Testis (tissue), 3 donors: ENCODE data around the gene DUS1L. TPM values are rescaled to one million over a fixed set of nuclear protein-coding genes. Genes with fewer than 3 reads are reported as not detected.

Experiments
- DNase-seq: peaks from one replicate; pipeline ENCODE4 v3.0.0-alpha.2; 2019
- H3K27ac ChIP-seq, 2 donors: fragments of 200-600 bp; sonication (generic); one replicate each; pipeline ENCODE4 v1.5.1; 2019
- H3K27me3 ChIP-seq: fragments of 200-600 bp; sonication (generic); one replicate; pipeline ENCODE4 v1.5.1; 2019
- H3K36me3 ChIP-seq: fragments of 200-600 bp; sonication (generic); one replicate; pipeline ENCODE4 v1.5.1; 2017; ENCODE audit warnings: low read depth; ENCODE audit errors: missing control alignments
- H3K4me1 ChIP-seq: fragments of 200-600 bp; sonication (generic); one replicate; pipeline ENCODE4 v1.5.1; 2019
- H3K4me3 ChIP-seq, 2 donors: fragments of 200-600 bp; sonication (generic); one replicate each; pipeline ENCODE4 v1.5.1; 2017 to 2019
- H3K9me3 ChIP-seq: fragments of 200-600 bp; sonication (generic); one replicate; pipeline ENCODE4 v1.5.1; 2017
- POLR2A ChIP-seq: fragments of 450-650 bp; IDR thresholded peaks from one replicate; pipeline ENCODE4 v1.6.1; 2017; ENCODE audit warnings: antibody characterized with exemption, mild to moderate bottlenecking, moderate library complexity
- WGBS, 2 donors: methylation state at CpG; one replicate each; pipeline ENCODE4 v1.1.5; 2018; 5-methylcytosine and 5-hydroxymethylcytosine counted together
- intact Hi-C: fragments of 100-400 bp; cut with DNase I; formaldehyde crosslinking; loops from one replicate; pipeline ENCODE4 v1.15.1; 2023; ENCODE audit warnings: low total_unique reads
- polyA plus RNA-seq: library from polyadenylated mRNA; stranded (reverse); fragments of 350-450 nt; fragmentation: Illumina TruSeq; extraction: RNeasy Lipid Tissue Mini Kit (QIAGEN cat#74804); gene quantifications from one replicate; pipeline ENCODE4 v1.2.3, GENCODE V29; 2014; ENCODE audit warnings: low read depth, low replicate concordance; ENCODE audit not compliant: insufficient read depth
- total RNA-seq, 2 donors: library from RNA; depleted of rRNA; stranded (reverse); fragments of >200 nt; gene quantifications; one replicate each; pipeline ENCODE4 v1.2.3, GENCODE V29; 2016
- TF ChIP-seq, protein P1 (sequence below), 3 experiments: fragments of 450-650 bp in 2 of 3; fragments of 200-600 bp in 1 of 3; sonication (generic) in 1 of 3; IDR thresholded peaks; one replicate each; pipeline ENCODE4 v1.5.1; 2016 to 2019; ENCODE audit warnings: antibody characterized with exemption in 3 of 3, mild to moderate bottlenecking in 2 of 3, moderate library complexity in 1 of 3

Gene DUS1L
- total and polyA plus RNA-seq, 3 donors from 2014 or later, result 117 to 132 (median 127) TPM

GRCh38 chr17:82056729-82057621, 8.6 kb downstream of the DUS1L start:
- WGBS, 2 donors, result 72 to 76% methylated on average over 7 to 24 of the region's 29 CpGs
- no peak for DNase-seq
- peaks cover 11% of the 10 kb centered on the region for H3K4me1 ChIP-seq
- no peaks in the 10 kb centered on the region for H3K9me3 ChIP-seq
- no peak overlapping the region for H3K27ac ChIP-seq
- no peak overlapping the region for H3K4me3 ChIP-seq
- intact Hi-C loops, result no loop called here
- no peaks in the 10 kb centered on the region for H3K36me3 ChIP-seq
- no peaks in the 10 kb centered on the region for H3K27me3 ChIP-seq
- TF ChIP-seq POLR2A, result no peak
- TF ChIP-seq, protein P1, sequence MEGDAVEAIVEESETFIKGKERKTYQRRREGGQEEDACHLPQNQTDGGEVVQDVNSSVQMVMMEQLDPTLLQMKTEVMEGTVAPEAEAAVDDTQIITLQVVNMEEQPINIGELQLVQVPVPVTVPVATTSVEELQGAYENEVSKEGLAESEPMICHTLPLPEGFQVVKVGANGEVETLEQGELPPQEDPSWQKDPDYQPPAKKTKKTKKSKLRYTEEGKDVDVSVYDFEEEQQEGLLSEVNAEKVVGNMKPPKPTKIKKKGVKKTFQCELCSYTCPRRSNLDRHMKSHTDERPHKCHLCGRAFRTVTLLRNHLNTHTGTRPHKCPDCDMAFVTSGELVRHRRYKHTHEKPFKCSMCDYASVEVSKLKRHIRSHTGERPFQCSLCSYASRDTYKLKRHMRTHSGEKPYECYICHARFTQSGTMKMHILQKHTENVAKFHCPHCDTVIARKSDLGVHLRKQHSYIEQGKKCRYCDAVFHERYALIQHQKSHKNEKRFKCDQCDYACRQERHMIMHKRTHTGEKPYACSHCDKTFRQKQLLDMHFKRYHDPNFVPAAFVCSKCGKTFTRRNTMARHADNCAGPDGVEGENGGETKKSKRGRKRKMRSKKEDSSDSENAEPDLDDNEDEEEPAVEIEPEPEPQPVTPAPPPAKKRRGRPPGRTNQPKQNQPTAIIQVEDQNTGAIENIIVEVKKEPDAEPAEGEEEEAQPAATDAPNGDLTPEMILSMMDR (IDR thresholded peaks at IDR 0.05), result no peak

GRCh38 chr17:82055965-82056728, 9.5 kb downstream of the DUS1L start:
- no peaks in the 10 kb centered on the region for H3K9me3 ChIP-seq
- TF ChIP-seq, protein P1 (IDR thresholded peaks at IDR 0.05), result no peak
- no peak for TF ChIP-seq POLR2A
- H3K36me3 ChIP-seq, result no peaks in the 10 kb centered on the region
- no peak for DNase-seq
- H3K27me3 ChIP-seq, result no peaks in the 10 kb centered on the region
- intact Hi-C loops, result no loop called here
- peaks cover 11% of the 10 kb centered on the region for H3K4me1 ChIP-seq
- WGBS, 2 donors, result 88 to 94% methylated on average over 21 to 27 of the region's 28 CpGs
- no peak overlapping the region for H3K27ac ChIP-seq
- no peak overlapping the region for H3K4me3 ChIP-seq

DNA sequence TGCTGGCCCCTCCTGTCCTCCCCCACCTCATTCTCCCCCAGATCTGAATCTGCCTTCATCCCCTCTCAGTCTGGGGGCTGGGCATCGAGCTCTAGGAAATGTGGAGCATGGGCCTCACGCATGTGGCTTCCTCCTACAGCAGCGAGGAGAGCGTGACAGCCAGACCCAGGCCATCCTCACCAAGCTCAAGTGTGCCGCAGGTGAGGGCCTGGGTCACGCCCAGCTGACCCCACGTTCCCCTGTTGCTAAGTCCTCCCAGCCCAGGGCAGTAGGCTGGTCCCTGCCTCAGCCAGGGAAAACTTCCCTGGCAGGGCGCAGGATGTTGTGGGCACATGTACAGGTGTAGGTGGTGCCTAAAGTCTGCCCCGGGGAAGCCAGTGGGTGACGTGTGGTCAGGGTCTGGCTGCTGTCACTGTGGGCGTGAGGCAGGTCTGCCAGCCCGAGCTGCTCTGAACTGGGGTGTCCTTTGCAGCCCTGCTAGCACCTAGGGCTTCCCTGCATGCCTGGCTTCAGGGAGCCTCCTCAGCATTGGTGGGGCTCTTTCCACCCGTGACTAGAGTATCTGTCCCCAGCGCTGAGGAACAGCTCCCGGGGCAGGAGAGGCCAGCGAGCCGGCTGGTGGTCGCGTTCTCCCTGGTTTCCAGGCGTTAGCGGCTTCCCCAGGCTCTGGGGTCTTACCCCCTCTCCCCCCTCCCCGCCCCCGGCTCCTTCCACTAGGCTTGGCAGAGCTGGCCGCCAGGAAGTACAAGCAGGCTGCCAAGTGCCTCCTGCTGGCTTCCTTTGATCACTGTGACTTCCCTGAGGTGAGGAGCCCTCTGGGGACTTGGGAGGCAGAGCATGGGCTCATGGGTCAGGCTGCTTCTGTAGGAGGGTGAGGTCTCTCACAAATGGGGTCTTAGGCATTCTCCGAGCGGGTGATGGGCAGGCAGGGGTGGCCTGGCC, 10.3 kb downstream of the DUS1L start:
- no peak overlapping the region for H3K4me3 ChIP-seq
- H3K27ac ChIP-seq, result no peak overlapping the region
- WGBS, 2 donors, result 86 to 100% methylated on average over 6 to 26 of the region's 26 CpGs
- intact Hi-C loops, result no loop called here
- peaks cover 11% of the 10 kb centered on the region for H3K4me1 ChIP-seq
- H3K27me3 ChIP-seq, result no peaks in the 10 kb centered on the region
- TF ChIP-seq, protein P1 (IDR thresholded peaks at IDR 0.05), result no peak
- TF ChIP-seq POLR2A, result no peak
- DNase-seq, result no peak
- no peaks in the 10 kb centered on the region for H3K9me3 ChIP-seq
- H3K36me3 ChIP-seq, result no peaks in the 10 kb centered on the region

- H3K36me3 ChIP-seq, result no peaks in the 10 kb centered on the region
- no peaks in the 10 kb centered on the region for H3K9me3 ChIP-seq
- no peaks in the 10 kb centered on the region for H3K27me3 ChIP-seq
- WGBS, 2 donors, result 92 to 99% methylated on average over 6 to 32 of the region's 38 CpGs
- TF ChIP-seq, protein P1 (IDR thresholded peaks at IDR 0.05), result no peak
- TF ChIP-seq POLR2A, result no peak
- no peak overlapping the region for H3K4me3 ChIP-seq
- peaks cover 11% of the 10 kb centered on the region for H3K4me1 ChIP-seq
- intact Hi-C loops, result no loop called here
- no peak for DNase-seq
- H3K27ac ChIP-seq, result no peak overlapping the region
Measured at GRCh38 chr17:82054351-82055022, 11.1 kb downstream of the DUS1L start.
